ENCODE data around the gene NAPG.
"Not testable (repeated sequence)": the region's sequence is repeated elsewhere in the genome, so short reads cannot be mapped to it uniquely, and the experiment has no call there.

The NAPG gene

GRCh38 chr18:10590412-10590811 is 64.6 kb downstream of the NAPG start:
- no peak for DNase-seq

GRCh38 chr18:10591896-10592295 is 66.1 kb downstream of the NAPG start:
- DNase-seq = no peak

GRCh38 chr18:10593366-10594022 is 67.7 kb downstream of the NAPG start:
- not testable (repeated sequence) for DNase-seq

- DNase-seq = not testable (repeated sequence)
Observed at GRCh38 chr18:10595917-10596316, 70.1 kb downstream of the NAPG start.

DNA sequence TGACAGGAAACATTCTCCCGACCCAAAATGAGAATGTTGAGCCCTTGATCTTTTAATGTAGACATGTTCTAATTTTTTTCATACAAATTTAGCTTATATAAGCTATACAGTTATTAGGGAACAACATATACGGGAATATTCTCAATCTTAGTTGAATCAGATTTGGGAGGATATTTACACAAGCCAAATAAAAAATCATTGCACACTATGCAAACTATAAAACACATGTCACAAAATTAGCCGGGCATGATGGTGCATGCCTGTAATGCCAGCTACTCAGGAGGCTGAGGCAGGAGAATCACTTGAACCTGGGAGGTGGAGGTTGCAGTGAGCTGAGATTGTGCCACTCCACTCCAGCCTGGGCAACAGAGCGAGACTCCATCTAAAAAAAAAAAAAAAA is 71.9 kb downstream of the NAPG start:
- not testable (repeated sequence) for DNase-seq

GRCh38 chr18:10600701-10601100 is 74.9 kb downstream of the NAPG start:
- not testable (repeated sequence) for DNase-seq

All from NCI-H69 (cell line).